ENCODE measurements around the gene PRR30. TPM values are rescaled to one million over a fixed set of nuclear protein-coding genes. Genes with fewer than 3 reads are reported as not detected.
"Not testable (repeated sequence)": the region's sequence is repeated elsewhere in the genome, so short reads cannot be mapped to it uniquely, and the experiment has no call there.

The PRR30 gene
- total RNA-seq, 1 donor from 2014 or later: not detected

DNA sequence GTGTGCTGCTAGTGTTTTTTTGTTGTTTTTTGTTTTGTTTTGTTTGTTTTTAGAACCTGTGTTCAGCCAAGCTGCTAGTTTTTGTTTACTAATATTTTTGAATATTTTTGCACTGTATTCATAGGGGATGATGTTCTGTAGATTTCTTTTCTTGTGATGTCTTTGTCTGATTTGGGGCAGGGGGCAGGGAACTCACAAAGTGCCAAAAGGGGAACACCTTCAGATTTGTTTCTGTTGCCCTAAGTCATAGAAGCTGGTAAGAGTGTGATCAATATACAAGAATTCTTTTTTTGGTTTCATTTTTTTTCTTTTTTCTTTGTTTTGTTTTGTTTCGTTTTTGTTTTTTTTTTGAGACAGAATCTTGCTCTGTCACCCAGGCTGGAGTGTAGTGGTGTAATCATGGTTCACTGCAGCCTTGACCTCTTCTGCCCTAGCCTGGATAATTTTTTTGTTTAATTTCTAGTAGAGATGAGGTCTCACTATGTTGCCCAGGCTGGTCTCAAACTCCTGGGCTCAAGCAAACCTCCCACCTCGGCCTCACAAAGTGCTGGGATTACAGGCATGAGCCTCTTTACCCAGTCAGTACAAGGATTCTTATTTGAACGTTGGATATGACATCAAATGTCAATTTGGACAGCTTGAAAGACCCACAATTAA lies 40.3 kb upstream of the PRR30 start:
- Mint-ChIP-seq H3K36me3 (ENCODE audit: low read depth, unreplicated experiment) (no peaks in the 10 kb centered on the region), H3K4me3 (ENCODE audit: unreplicated experiment) (no peak overlapping the region), H3K27me3 (ENCODE audit: unreplicated experiment) (peaks cover 1% of the 10 kb centered on the region), H3K9me3 (ENCODE audit: unreplicated experiment) (no peaks in the 10 kb centered on the region), H3K4me1 (ENCODE audit: unreplicated experiment) (no peaks in the 10 kb centered on the region), H3K27ac (ENCODE audit: unreplicated experiment) (no peak overlapping the region)
- no peak for DNase-seq (ENCODE audit: low spot score)
- TF ChIP-seq, protein P1, sequence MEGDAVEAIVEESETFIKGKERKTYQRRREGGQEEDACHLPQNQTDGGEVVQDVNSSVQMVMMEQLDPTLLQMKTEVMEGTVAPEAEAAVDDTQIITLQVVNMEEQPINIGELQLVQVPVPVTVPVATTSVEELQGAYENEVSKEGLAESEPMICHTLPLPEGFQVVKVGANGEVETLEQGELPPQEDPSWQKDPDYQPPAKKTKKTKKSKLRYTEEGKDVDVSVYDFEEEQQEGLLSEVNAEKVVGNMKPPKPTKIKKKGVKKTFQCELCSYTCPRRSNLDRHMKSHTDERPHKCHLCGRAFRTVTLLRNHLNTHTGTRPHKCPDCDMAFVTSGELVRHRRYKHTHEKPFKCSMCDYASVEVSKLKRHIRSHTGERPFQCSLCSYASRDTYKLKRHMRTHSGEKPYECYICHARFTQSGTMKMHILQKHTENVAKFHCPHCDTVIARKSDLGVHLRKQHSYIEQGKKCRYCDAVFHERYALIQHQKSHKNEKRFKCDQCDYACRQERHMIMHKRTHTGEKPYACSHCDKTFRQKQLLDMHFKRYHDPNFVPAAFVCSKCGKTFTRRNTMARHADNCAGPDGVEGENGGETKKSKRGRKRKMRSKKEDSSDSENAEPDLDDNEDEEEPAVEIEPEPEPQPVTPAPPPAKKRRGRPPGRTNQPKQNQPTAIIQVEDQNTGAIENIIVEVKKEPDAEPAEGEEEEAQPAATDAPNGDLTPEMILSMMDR (IDR thresholded peaks at IDR 0.05; ENCODE audit: unreplicated experiment): no peak

- no peak overlapping the region for H3K4me3 Mint-ChIP-seq (ENCODE audit: unreplicated experiment)
- TF ChIP-seq, protein P1 (IDR thresholded peaks at IDR 0.05; ENCODE audit: unreplicated experiment): no peak
- peaks cover 1% of the 10 kb centered on the region for H3K27me3 Mint-ChIP-seq (ENCODE audit: unreplicated experiment)
- no peaks in the 10 kb centered on the region for H3K4me1 Mint-ChIP-seq (ENCODE audit: unreplicated experiment)
- no peak for DNase-seq (ENCODE audit: low spot score)
- H3K9me3 Mint-ChIP-seq (ENCODE audit: unreplicated experiment): no peaks in the 10 kb centered on the region
- no peaks in the 10 kb centered on the region for H3K36me3 Mint-ChIP-seq (ENCODE audit: low read depth, unreplicated experiment)
- no peak overlapping the region for H3K27ac Mint-ChIP-seq (ENCODE audit: unreplicated experiment)
Measured at GRCh38 chr2:27178469-27178868, 39.3 kb upstream of the PRR30 start.

GRCh38 chr2:27177441-27178351 lies 38.5 kb upstream of the PRR30 start:
- no peak overlapping the region for H3K4me3 Mint-ChIP-seq (ENCODE audit: unreplicated experiment)
- TF ChIP-seq, protein P1 (IDR thresholded peaks at IDR 0.05; ENCODE audit: unreplicated experiment): no peak
- no peaks in the 10 kb centered on the region for H3K36me3 Mint-ChIP-seq (ENCODE audit: low read depth, unreplicated experiment)
- H3K4me1 Mint-ChIP-seq (ENCODE audit: unreplicated experiment): no peaks in the 10 kb centered on the region
- H3K27ac Mint-ChIP-seq (ENCODE audit: unreplicated experiment): no peak overlapping the region
- DNase-seq (ENCODE audit: low spot score): no peak
- H3K9me3 Mint-ChIP-seq (ENCODE audit: unreplicated experiment): no peaks in the 10 kb centered on the region
- peaks cover 1% of the 10 kb centered on the region for H3K27me3 Mint-ChIP-seq (ENCODE audit: unreplicated experiment)

DNA sequence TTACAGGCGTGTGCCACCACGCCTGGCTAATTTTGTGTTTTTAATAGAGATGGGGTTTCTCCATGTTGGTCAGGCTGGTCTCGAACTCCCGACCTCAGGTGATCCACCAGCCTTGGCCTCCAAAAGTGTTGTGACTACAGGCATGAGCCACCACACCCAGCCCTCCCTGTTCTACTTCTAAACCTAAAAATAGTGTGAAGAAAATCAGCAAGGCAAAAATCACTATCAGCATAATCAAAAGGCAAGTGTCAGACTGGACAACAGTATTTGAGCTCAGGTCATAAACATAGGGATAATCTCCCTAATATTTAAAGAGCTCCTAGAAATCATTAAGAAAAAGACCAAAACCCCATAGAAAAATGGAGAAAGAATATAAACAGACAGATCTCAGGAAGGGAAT lies 36.6 kb upstream of the PRR30 start:
- not testable (repeated sequence) for H3K27ac Mint-ChIP-seq (ENCODE audit: unreplicated experiment); H3K36me3 Mint-ChIP-seq (ENCODE audit: low read depth, unreplicated experiment); DNase-seq (ENCODE audit: low spot score); H3K27me3 Mint-ChIP-seq (ENCODE audit: unreplicated experiment); H3K4me1 Mint-ChIP-seq (ENCODE audit: unreplicated experiment); H3K4me3 Mint-ChIP-seq (ENCODE audit: unreplicated experiment); H3K9me3 Mint-ChIP-seq (ENCODE audit: unreplicated experiment)

DNA sequence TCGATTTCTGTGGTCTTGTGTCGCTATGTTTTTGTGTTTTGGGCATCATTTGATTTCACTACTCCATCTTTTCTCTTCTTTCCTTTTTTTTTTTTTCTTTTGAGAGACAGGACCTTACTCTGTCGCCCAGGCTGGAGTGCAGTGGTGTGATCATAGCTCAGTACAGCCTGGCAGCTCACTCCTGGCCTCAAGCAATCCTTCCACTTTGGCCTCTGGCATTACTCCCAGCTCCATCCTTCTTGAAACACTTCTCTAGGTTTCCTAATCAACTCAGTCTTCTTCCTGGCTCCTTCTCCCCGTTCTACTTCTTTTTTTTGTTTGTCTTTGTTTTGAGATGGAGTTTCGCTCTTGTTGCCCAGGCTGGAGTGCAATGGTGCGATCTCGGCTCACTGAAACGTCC lies 36.1 kb upstream of the PRR30 start:
- peaks cover 1% of the 10 kb centered on the region for H3K27me3 Mint-ChIP-seq (ENCODE audit: unreplicated experiment)
- no peaks in the 10 kb centered on the region for H3K9me3 Mint-ChIP-seq (ENCODE audit: unreplicated experiment)
- H3K36me3 Mint-ChIP-seq (ENCODE audit: low read depth, unreplicated experiment): no peaks in the 10 kb centered on the region
- H3K4me1 Mint-ChIP-seq (ENCODE audit: unreplicated experiment): no peaks in the 10 kb centered on the region
- TF ChIP-seq, protein P1 (IDR thresholded peaks at IDR 0.05; ENCODE audit: unreplicated experiment): no peak
- DNase-seq (ENCODE audit: low spot score): no peak
- H3K4me3 Mint-ChIP-seq (ENCODE audit: unreplicated experiment): no peak overlapping the region
- H3K27ac Mint-ChIP-seq (ENCODE audit: unreplicated experiment): no peak overlapping the region

Data from endothelial cell (in vitro differentiated cells).